GM21737 (cell line): ENCODE data around the gene ZC2HC1B.
"Not testable (repeated sequence)": the region's sequence is repeated elsewhere in the genome, so short reads cannot be mapped to it uniquely, and the experiment has no call there.

ENCODE experiments used
- ATAC-seq: cut with Tn5 transposase; IDR thresholded peaks from one replicate; pipeline ENCODE4 v1.9.1; 2021; ENCODE audit warnings: mild to moderate bottlenecking, moderate library complexity; ENCODE audit not compliant: unreplicated experiment

ZC2HC1B gene, protein sequence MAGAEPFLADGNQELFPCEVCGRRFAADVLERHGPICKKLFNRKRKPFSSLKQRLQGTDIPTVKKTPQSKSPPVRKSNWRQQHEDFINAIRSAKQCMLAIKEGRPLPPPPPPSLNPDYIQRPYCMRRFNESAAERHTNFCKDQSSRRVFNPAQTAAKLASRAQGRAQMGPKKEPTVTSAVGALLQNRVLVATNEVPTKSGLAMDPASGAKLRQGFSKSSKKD

GRCh38 chr6:143864234-143864633, at the start of gene ZC2HC1B:
ZC2HC1B (plus strand) TSS chr6:143864474; CDS start chr6:143864540, 66 bp downstream.
- no peak for ATAC-seq

GRCh38 chr6:143817621-143818020, 46.7 kb upstream of the ZC2HC1B start:
- ATAC-seq = no peak

DNA sequence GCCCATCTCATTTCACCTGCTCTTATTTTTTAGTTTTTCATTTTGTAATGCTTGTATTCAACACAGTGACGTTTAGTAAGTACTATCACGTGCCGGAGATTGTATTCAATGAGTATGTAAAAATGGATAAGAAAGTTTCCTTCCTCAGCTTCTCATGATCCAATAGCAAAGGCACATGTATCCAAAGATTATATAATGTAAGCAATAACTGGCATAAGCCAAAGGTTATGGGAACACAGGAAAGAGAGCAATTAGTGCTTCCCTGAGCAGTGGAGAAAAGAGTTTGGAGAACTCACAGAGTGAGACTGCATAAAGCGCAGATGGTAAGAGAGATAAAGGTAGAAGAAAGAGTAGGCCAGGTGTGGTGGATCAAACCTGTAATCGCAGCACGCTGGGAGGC, 42.9 kb upstream of the ZC2HC1B start:
- ATAC-seq = no peak

- ATAC-seq = no peak
Measured at GRCh38 chr6:143822584-143823024, 41.7 kb upstream of the ZC2HC1B start.

- no peak for ATAC-seq
Measured at GRCh38 chr6:143823548-143823947, 40.7 kb upstream of the ZC2HC1B start.

DNA sequence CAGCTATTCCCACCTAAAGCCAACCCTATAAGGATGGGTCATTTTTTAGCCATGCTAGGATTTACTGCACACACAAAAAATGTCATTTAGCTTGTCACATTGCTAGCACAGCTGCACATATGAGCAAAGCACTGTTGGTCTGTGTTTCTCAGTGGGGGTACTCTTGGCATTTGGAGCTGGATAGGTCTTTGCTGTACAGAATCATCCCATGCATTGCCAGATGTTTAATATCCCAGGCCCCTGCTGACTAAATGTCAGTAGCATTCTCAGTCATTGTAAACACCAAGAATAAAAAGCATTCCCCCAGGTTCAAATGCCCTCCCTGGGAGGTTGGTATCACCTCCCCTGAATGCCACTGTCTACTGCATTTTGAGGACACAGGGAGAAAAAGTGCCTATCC, 35.7 kb upstream of the ZC2HC1B start:
- no peak for ATAC-seq

DNA sequence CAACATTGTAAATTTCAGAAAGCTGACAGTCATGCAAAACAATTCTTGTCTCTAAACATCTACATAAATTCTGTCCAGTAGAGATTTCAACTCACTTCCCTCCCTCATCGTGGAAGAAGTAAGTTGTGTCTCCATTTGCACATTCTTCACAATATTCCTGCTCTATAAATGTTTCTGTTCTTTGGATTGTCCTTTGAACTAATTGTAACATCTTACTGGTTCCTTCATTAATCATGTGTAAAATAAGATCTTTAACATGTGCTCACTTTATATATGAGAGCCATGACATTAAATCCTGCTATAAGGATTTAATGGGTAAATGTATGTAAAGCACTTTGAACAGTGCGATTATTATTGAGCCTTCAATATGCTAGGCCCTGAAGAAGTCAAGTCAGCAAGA, 28.1 kb upstream of the ZC2HC1B start:
- no peak for ATAC-seq

DNA sequence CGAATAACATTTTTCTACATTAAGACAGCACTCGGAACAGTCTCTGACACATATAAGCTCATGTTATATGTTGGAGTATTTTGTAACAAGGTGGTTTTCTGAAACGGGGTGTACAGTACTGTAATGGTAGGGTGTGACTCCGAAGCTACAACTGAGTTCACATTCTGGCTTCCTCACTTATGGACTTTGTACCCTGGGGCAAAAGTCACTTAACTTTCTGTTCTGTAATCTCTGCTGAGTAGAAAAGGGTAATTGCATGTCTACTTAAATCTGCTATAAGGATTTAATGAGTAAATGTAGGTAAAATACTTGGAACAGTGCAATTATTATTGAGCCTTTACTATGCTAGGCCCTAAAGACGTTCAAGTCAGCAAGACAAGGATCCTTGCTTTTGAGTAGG, 25.9 kb upstream of the ZC2HC1B start:
- no peak for ATAC-seq

- ATAC-seq = no peak
Measured at GRCh38 chr6:143839196-143839595, 25.1 kb upstream of the ZC2HC1B start.

- ATAC-seq = no peak
Measured at GRCh38 chr6:143840595-143841265, 23.5 kb upstream of the ZC2HC1B start.

- no peak for ATAC-seq
Measured at GRCh38 chr6:143842461-143842901, 21.8 kb upstream of the ZC2HC1B start.

GRCh38 chr6:143842902-143843676, 21.2 kb upstream of the ZC2HC1B start, which contains the start of gene LTV1:
LTV1 (plus strand) TSS chr6:143843338; CDS start chr6:143843478, 140 bp downstream.
- peak; percentile 100 for ATAC-seq

GRCh38 chr6:143843677-143843999, 20.6 kb upstream of the ZC2HC1B start:
- ATAC-seq = peak; percentile 8

GRCh38 chr6:143844006-143844405, 20.3 kb upstream of the ZC2HC1B start:
- no peak for ATAC-seq

DNA sequence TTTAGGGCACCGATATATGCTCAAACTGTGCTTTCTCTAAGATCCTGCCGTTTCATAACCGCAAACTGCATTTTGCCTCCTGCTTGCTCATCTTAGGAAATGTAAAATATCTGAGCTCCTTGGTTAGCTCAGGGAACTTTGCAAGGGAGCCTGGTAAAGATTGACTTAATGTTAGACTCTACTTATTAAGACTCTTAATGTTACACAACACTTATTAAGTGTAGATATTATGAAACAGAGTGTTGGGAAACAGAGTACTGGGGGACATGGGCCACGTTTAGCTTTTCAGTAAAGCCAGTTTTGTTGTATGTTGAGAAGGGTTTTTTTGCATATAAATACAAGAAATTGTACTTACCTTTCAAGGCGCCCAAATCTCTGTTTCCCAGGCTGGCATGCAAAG, 19.2 kb upstream of the ZC2HC1B start:
- ATAC-seq = no peak

DNA sequence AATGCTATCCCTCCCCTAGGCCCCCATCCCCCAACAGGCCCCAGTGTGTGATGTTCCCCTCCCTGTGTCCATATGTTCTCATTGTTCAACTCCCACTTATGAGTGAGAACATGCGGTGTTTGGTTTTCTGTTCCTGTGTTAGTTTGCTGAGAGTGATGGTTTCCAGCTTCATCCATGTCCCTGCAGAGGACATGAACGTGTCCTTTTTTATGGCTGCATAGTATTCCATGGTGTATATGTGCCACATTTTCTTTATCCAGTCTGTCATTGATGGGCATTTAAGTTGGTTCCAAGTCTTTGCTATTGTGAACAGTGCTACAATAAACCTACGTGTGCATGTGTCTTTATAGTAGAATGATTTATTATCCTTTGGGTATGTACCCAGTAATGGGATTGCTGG, 12.6 kb upstream of the ZC2HC1B start:
- not testable (repeated sequence) for ATAC-seq

DNA sequence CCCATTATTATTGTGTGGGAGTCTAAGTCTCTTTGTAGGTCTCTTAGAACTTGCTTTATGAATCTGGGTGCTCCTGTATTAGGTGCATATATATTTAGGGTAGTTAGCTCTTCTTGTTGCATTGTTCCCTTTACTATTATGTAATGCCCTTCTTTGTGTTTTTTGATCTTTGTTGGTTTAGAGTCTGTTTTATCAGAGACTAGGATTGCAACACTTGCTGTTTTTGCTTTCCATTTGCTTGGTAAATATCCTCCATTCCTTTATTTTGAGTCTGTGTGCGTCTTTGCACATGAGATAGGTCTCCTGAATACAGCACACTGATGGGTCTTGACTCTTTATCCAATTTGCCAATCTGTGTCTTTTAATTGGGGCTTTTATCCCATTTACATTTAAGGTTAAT, 9.2 kb upstream of the ZC2HC1B start:
- not testable (repeated sequence) for ATAC-seq

DNA sequence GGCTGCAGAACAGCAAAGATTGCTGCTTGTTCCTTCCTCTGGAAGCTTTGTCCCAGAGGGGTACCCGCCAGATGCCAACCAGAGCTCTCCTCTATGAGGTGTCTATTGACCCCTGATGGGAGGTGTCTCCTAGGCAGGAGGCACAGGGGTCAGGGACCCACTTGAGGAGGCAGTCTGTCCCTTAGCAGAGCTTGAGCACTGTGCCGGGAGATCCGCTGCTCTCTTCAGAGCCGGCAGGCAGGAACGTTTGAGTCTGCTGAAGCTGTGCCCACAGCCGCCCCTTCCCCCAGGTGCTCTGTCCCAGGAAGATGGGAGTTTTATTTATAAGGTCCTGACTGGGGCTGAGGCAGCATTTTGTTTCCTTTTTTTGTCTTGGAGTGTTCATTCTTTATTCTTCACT, 7.5 kb upstream of the ZC2HC1B start:
- ATAC-seq = not testable (repeated sequence)

DNA sequence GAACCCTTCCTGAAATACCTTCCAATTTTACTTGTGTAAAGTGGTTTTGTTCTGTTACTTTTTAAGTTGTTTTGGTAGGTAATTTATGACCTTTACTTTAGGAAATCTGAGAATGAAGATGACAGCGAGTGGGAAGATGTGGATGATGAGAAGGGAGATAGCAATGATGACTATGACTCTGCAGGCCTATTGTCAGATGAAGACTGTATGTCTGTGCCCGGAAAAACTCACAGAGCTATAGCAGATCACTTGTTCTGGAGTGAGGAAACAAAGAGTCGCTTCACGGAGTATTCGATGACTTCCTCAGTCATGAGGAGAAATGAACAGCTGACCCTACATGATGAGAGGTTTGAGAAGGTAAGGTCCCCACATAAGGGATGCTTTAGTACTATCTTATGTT, 6.6 kb upstream of the ZC2HC1B start:
- ATAC-seq = no peak

- ATAC-seq = no peak
Measured at GRCh38 chr6:143859891-143860660, 4.2 kb upstream of the ZC2HC1B start.

DNA sequence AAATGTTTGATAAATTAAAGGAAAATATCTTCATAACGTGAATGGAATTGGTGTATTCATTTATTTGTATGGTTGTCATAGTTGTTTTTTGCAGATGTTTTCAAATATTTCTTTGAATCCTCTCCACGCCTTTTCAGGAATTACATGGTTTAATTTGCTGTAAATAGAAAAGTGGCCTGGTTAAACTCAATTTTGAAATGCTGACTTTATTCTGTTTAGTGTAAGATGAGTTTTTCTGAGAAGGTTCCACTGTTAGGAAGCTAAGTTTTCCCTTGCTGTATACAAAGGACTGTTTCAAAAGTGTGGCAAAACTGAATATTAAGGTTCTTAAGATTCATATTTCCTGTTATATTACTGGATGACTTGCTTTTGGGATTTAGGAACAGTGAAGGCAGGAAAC, 503 bp upstream of the ZC2HC1B start:
- ATAC-seq = no peak
